ENCODE measurements around the gene CACNA1I. TPM values are rescaled to one million over a fixed set of nuclear protein-coding genes. Genes with fewer than 3 reads are reported as not detected.

The CACNA1I gene
- total RNA-seq, 1 donor from 2014 or later, result 0.10 TPM

DNA sequence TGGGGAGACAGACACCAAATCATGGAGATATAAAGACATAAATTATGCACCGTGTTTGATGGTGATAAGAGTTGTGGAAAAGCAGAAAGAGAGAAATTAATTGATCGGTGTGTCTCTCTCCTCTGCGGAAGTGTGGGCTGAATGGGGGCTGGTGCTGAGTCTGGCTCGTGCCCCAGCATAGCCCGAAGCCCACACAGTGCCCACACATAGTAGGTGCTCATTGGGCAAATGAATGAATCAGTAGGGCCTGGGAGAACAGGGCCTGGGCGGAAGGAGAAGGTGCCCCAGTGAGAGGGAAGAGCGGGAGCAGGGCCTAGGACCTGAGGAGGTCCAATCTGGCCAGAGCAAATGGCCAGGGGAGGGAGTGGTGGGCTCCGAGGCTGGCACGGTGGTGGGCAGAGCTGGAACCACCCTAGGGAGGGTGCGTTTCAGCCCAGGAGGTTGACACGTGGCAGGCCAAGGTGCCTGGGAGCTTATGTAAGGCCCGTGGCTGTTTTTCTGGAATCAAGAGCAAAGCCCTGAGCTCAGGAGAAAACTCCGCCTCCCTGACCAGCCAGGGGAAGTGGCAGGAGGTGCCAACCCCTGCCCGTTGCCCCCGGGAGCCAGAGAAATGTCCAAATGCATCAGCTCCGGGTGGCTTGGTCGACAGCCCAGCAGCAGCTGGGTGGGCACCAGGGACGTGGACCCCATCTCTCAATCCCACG lies 2.1 kb upstream of the CACNA1I start:
- DNase-seq (ENCODE audit: low read depth), result no peak

GRCh38 chr22:39569066-39569465 lies 1.5 kb upstream of the CACNA1I start:
- no peak for DNase-seq (ENCODE audit: low read depth)

DNA sequence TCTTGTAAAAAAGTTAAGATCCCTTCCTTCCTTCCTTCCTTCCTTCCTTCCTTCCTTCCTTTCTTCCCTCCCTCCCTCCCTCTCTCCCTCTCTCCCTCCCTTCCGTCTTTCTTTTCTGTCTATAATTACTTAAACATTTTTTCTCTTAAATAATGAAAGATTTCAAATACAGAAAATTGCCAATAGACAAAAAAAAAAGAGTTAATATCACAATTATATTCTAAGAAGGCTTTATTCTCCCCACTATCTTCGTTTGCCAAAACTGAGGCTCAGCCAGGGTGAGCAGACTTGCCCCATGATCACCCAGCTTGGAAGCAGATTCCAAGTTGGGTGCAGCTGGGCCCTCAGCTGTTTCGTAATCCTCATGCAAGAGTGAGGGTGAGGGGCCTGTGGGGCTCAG lies 327 bp upstream of the CACNA1I start:
- DNase-seq (ENCODE audit: low read depth), result no peak

- DNase-seq (ENCODE audit: low read depth), result no peak
Observed at GRCh38 chr22:39571538-39571937, 985 bp downstream of the CACNA1I start.

DNA sequence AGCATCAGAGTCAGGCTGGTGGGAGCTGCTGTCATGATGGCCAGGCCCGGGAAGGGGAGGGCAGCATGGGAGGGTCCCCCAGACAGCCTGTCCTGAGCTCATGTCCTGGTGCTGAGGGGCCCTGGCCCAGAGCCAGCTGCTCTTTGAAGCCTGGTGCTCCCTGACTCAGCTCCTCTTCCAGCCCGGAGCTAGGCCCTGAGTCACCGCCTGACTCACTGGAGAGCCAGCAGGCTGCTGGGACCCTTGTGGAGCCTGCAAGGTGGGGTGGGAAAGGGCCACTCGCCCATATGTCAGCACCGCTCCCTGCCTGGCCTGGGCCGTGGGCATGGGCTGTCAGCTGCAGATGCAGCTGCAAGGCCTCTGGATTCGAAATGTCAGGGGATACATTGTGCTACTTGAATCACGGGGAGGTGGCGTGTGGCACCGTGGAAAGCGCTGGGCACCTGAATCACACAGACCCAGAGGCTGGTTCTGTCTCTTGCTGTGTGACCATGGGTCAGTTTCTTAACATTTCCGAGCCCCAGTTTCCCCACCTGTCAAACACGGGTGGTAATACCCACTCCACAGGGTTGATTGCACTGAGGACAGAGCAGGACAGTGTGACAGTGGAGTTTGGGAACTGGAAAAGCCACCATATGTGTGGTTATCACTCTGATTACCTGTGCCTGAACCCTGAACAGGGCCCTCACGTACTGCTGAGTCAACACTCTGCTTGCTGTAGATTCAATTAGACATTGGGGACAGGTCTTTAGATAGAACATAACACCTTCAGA lies 4.4 kb downstream of the CACNA1I start:
- DNase-seq (ENCODE audit: low read depth), result peak; percentile 87

GRCh38 chr22:39575552-39575825 lies 4.9 kb downstream of the CACNA1I start:
- DNase-seq (ENCODE audit: low read depth), result no peak

- no peak for DNase-seq (ENCODE audit: low read depth)
Observed at GRCh38 chr22:39576027-39576426, 5.5 kb downstream of the CACNA1I start.

DNA sequence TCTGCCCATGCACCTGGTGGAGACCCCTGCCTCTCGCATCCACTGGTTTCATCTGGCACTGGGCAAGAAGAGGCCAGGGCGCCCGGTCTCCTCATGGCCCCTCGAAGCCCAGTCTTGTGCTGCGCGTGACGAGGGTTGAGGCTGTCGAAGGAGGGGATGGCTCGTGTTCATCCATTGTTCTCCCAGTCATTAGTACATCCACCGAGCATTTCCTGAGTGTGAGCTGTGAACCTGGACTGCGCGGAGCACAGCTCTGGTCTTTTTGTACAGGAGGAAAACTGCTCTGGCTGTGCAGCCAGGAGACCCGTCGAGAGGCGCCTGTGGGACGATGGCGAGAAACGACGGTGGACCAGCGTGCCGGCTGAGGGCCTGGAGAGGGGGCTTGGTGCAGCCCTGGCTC lies 6.8 kb downstream of the CACNA1I start:
- no peak for DNase-seq (ENCODE audit: low read depth)

- DNase-seq (ENCODE audit: low read depth), result no peak
Observed at GRCh38 chr22:39577900-39578299, 7.3 kb downstream of the CACNA1I start.

- no peak for DNase-seq (ENCODE audit: low read depth)
Observed at GRCh38 chr22:39580006-39580441, 9.5 kb downstream of the CACNA1I start.

DNA sequence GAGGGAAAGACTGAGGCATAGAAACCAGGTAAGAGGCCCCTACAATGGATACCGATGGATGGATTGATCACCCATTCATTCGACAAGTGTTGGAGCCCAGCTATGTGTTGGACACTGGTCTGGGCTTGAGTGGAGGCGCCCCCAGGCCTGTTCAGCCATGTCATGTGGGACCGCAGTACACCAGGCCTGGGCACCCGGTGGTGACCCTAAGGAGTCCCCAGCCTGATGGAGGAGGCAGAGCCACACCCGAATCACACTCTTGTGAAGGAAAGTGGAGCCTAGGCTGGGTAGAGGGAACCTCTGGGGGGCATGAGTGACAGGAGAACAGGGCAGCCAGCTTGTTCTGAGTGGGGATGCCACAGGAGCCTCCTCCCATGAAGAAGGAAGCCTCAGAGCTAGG lies 10.2 kb downstream of the CACNA1I start:
- DNase-seq (ENCODE audit: low read depth), result no peak

DNA sequence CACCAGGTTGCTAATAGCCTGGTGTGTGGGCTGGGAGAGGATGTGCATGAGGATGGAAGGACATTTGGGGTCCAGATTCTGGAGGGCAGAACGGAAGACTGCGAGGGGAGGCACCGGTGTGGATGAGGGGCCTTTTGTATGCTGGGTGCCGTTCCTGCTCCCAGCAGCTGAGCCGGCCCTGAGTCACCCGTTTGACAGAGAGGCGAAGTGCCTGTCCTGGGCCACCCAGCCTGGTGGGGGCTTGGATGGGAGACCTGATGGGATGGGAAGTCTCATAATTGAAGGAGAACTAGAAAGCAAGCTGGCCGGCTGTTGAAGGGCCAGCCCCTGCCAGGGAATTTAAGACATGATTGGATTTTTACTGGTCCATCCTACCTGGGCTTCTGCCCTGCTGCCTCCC lies 10.8 kb downstream of the CACNA1I start:
- no peak for DNase-seq (ENCODE audit: low read depth)

GRCh38 chr22:39583066-39583667 lies 12.6 kb downstream of the CACNA1I start:
- DNase-seq (ENCODE audit: low read depth), result no peak

GRCh38 chr22:39589875-39590274 lies 19.3 kb downstream of the CACNA1I start:
- DNase-seq (ENCODE audit: low read depth), result no peak

DNA sequence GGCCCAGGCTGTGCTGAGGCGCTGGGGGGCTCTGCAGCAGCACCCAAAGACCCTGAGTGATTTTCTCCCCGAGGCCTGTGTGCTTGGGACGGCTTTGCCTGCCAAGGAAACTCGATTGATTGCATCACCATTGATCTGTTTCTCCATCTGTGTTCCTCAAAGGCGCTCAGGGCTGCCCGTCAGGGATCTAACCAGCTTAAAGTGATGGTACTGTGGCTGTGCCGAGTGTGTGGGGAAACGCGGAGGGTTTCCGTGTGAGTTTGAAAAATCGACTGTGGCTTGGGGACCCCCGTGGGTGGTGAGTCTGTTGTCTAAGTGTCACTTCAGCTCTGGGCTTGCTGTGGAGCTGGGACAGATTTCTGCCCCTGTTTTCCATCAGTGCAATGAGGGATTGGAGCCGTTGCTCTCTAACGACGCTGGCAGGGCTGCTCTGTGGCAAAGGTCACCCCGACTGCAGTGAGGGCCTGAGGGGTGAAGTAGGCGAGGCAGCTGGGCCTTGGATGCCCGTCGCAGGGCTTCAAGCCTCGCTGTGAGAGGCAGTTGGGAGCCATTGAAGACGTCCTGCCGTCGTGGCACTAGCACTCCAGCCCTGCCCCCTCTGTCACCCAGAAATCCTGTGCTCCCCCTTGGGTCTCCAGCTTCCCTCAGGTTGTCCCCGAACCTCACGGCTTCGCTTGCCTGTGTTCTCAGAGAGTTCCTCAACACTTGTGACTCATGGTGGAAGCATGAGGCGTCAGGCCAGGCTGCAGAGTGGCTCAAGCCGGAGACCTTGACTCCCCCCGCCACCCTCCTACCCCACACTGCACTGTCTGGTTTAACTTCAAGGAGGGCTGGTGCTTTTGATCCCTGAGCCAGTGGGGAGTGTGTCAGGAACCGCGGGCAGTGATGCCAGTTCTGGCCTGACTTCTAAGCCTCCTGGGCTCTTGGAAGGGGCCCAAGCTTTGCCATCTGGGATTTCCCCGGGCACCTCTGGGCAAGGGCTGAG lies 21.8 kb downstream of the CACNA1I start:
- peak; percentile 92 for DNase-seq (ENCODE audit: low read depth)

DNA sequence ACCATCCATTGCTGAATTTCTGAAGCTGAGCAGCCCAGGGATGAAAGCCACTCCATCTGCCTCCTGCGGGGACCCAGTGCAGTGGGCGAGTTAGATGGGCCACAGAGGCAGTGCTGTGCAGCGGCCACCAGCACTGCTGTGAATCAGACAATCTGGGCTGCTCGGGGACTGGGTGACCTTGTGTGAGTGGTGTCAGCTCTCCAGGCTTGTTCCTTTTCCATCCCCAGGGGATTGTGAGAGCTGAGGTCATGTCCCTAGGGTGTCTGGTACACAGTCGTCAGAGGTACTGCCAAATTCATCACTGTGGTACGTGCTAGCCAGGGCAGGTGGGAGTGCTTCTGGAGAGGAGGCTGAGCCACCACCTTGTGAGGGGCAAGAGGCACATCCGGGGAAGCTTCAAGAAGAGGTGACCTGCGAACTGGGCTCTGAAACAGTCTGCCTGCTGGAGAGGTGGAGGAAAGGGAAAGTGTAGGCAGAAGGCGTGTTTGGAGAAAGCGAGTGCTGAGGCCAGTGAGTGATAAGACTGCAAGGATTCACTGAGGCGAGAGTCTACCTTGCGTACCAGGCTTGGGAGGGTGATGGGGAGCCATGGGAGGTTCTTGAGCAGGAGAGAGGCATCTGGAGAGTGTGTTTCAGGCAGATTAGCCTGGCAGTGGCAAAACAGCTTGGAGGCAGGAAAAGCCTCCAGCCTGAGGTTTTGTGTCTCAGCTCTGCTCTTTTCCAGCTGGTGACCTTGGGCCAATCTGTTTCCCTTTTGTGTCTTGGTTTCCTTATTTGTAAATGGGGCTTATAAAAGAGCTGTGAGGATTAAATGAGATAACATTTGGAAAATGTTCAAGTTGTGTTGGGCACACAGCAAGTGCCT lies 22.7 kb downstream of the CACNA1I start:
- no peak for DNase-seq (ENCODE audit: low read depth)

DNA sequence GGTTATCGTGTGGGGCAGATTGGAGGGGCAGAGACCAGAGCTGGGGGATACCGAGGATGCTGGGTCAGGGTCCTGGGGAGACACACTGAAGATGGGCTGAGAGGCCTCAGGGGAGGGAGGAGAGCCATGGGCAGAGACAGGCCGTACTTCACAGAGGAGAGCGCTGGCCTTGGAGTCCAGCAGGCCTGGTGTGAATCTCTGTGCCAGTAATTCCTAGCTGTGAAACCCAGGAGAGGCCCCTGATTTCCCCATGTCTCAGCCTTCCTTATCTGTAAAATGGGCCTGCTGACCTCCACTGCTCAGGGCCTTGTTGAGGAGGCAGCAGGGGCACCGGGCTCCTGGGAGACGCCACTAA lies 23.4 kb downstream of the CACNA1I start:
- no peak for DNase-seq (ENCODE audit: low read depth)

DNA sequence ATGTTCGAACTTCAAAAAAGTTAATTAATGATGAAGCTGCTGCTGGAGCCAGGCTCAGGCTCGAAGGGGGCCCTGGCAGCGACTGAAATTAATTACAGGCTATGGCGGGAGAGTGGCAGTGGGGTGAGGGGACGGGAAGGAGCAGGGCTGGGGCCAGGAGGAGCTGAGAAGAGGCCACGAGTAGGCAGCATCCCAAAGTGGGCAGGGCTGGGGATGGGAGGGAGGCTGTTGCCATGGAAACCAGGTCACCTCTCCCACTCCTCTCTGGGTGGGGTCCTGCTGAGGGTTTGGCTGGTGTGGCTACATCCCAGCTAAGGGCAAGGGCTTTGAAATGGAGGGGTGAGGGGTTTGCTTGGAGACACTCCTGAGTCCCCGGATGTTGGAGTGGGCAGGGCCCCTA lies 23.9 kb downstream of the CACNA1I start:
- DNase-seq (ENCODE audit: low read depth), result no peak

GRCh38 chr22:39595622-39596172 lies 25.1 kb downstream of the CACNA1I start:
- no peak for DNase-seq (ENCODE audit: low read depth)

- no peak for DNase-seq (ENCODE audit: low read depth)
Observed at GRCh38 chr22:39596601-39597000, 26.0 kb downstream of the CACNA1I start.
